Endothelial cell of umbilical vein (primary cell): ENCODE measurements around the gene SORCS2. TPM values are rescaled to one million over a fixed set of nuclear protein-coding genes. Genes with fewer than 3 reads are reported as not detected.

Experiments
- BruUV-seq: library from RNA; stranded (reverse); fragments of 400-500 nt; replicated peaks from 2 replicates; lab custom pipeline; 2021; lab: Mats Ljungman, UMichigan
- CTCF ChIA-PET: fragments of 300-600, 350-600 bp; sonication (Branson Sonifier 250); formaldehyde crosslinking; loops from one replicate; lab custom pipeline; 2021; ENCODE audit warnings: antibody characterized with exemption, inconsistent platforms; lab: Charles Lee
- POLR2A ChIA-PET: fragments of 300-600, 350-600 bp; sonication (Branson Sonifier 250); formaldehyde crosslinking; loops from one replicate; lab custom pipeline; 2021; ENCODE audit warnings: antibody characterized with exemption, inconsistent platforms; lab: Charles Lee
- DNase-seq: peaks from one replicate; pipeline ENCODE4 v3.0.0-alpha.2; 2011; ENCODE audit warnings: low read depth, low spot score
- FAIRE-seq: peaks from 2 replicates; lab custom pipeline; 2011; peaks lifted over from hg19 to GRCh38; lab: Jason Lieb, UNC
- H2AFZ ChIP-seq: 2 replicates; pipeline ENCODE4 v1.6.0; 2012; ENCODE audit warnings: low read depth, low read length, control low read depth, inconsistent platforms
- H3K27ac ChIP-seq: 2 replicates; pipeline ENCODE4 v1.5.1; 2011; ENCODE audit warnings: low read depth, mild to moderate bottlenecking, control low read depth, low read length, moderate library complexity; ENCODE audit not compliant: insufficient read depth
- H3K27me3 ChIP-seq, 2 experiments: 2 replicates each; pipeline versions ENCODE4 v1.6.0 to v1.6.1; 2011; ENCODE audit warnings: low read length in 2 of 2, mixed read lengths in 1 of 2; ENCODE audit not compliant: control insufficient read depth in 2 of 2, insufficient read depth in 2 of 2
- H3K36me3 ChIP-seq, 2 experiments: 2 replicates in 1 of 2; 3 replicates in 1 of 2; pipeline ENCODE4 v1.5.1; 2011; ENCODE audit warnings: low read length in 2 of 2, mild to moderate bottlenecking in 1 of 2, moderate library complexity in 1 of 2; ENCODE audit not compliant: control insufficient read depth in 2 of 2, insufficient read depth in 2 of 2; ENCODE audit errors: extremely low read depth in 1 of 2
- H3K4me1 ChIP-seq: 3 replicates; pipeline ENCODE4 v1.5.1; 2011; ENCODE audit warnings: mild to moderate bottlenecking, low read length; ENCODE audit not compliant: control insufficient read depth, insufficient read depth; ENCODE audit errors: extremely low read depth
- H3K4me2 ChIP-seq: 2 replicates; pipeline ENCODE4 v1.6.1; 2011; ENCODE audit warnings: low read length, control low read depth, mixed read lengths; ENCODE audit not compliant: insufficient read depth
- H3K4me3 ChIP-seq, 3 experiments: fragments of 200-600 bp in 1 of 3; sonication (generic), shearing (Covaris generic) in 1 of 3; replicated peaks in 1 of 3; 2 replicates each; pipeline ENCODE4 v1.5.1; 2011 to 2016; ENCODE audit warnings: control low read depth in 3 of 3, low read length in 3 of 3, mild to moderate bottlenecking in 2 of 3, inconsistent platforms in 1 of 3, low read depth in 1 of 3, moderate library complexity in 1 of 3; ENCODE audit not compliant: insufficient read depth in 1 of 3
- H3K79me2 ChIP-seq: 2 replicates; pipeline ENCODE4 v1.6.0; 2012; ENCODE audit warnings: low read length, inconsistent platforms; ENCODE audit not compliant: control insufficient read depth, insufficient read depth
- H3K9ac ChIP-seq: replicated peaks from 2 replicates; pipeline ENCODE3; 2011; ENCODE audit warnings: low read length, control low read depth; ENCODE audit not compliant: insufficient read depth; ENCODE audit errors: extremely low read depth
- H3K9me1 ChIP-seq: replicated peaks from 3 replicates; pipeline ENCODE4 v1.6.0; 2011; ENCODE audit warnings: mild to moderate bottlenecking, low read length; ENCODE audit not compliant: control insufficient read depth, insufficient read depth; ENCODE audit errors: extremely low read depth
- H3K9me3 ChIP-seq: replicated peaks from 2 replicates; pipeline ENCODE4 v1.5.1; 2012; ENCODE audit warnings: low read length, inconsistent platforms; ENCODE audit not compliant: control insufficient read depth, insufficient read depth
- H4K20me1 ChIP-seq: replicated peaks from 2 replicates; pipeline ENCODE3; 2011; ENCODE audit warnings: mild to moderate bottlenecking, low read length; ENCODE audit not compliant: control insufficient read depth, insufficient read depth; ENCODE audit errors: extremely low read depth
- CTCF ChIP-seq, 2 donors: IDR thresholded peaks; 1 replicate in 1 of 2; 2 replicates in 1 of 2; pipeline ENCODE4 v1.5.1; 2011; ENCODE audit warnings: low read length in 2 of 2, mild to moderate bottlenecking in 2 of 2, moderate library complexity in 2 of 2, control low read depth in 1 of 2, inconsistent platforms in 1 of 2, low read depth in 1 of 2; ENCODE audit not compliant: insufficient read depth in 1 of 2; ENCODE audit errors: extremely low read depth in 1 of 2
- FOS ChIP-seq: IDR thresholded peaks from 2 replicates; pipeline ENCODE4 v1.6.1; 2011; ENCODE audit warnings: mild to moderate bottlenecking, low read length, moderate library complexity, borderline replicate concordance; ENCODE audit not compliant: insufficient read depth
- GATA2 ChIP-seq: IDR thresholded peaks from 2 replicates; pipeline ENCODE4 v1.7.0; 2011; ENCODE audit warnings: low read depth, mild to moderate bottlenecking, moderate library complexity, mixed read lengths, low read length; ENCODE audit not compliant: insufficient read length, insufficient read depth
- JUN ChIP-seq: IDR thresholded peaks from 2 replicates; pipeline ENCODE4 v1.6.1; 2011; ENCODE audit warnings: borderline replicate concordance, low read depth; ENCODE audit not compliant: insufficient read length, insufficient read depth
- MAX ChIP-seq: IDR thresholded peaks from 2 replicates; pipeline ENCODE4 v1.6.1; 2011; ENCODE audit not compliant: insufficient read depth, insufficient read length
- MYC ChIP-seq: IDR thresholded peaks from one replicate; pipeline ENCODE4 v1.6.1; 2011; ENCODE audit warnings: mild to moderate bottlenecking, low read depth, low read length
- POLR2A ChIP-seq: IDR thresholded peaks from 2 replicates; pipeline ENCODE4 v1.6.1; 2012; ENCODE audit warnings: low read depth, mild to moderate bottlenecking, control low read depth, low read length
- POLR2AphosphoS5 ChIP-seq: IDR thresholded peaks from 2 replicates; pipeline ENCODE4 v1.6.1; 2012; ENCODE audit warnings: low read depth, mild to moderate bottlenecking, control low read depth, low read length, moderate library complexity; ENCODE audit not compliant: insufficient read depth
- dilution Hi-C: fragments of 300-500 bp; cut with MboI; formaldehyde crosslinking; loops from one replicate; pipeline ENCODE4 v1.15.0; 2019; ENCODE audit warnings: low sequenced_read_pairs; ENCODE audit not compliant: extremely low pct_ligation_motif_present
- intact Hi-C: fragments of 100-400 bp; cut with micrococcal nuclease; formaldehyde crosslinking; loops from one replicate; pipeline ENCODE4 v1.10.0; 2022
- polyA plus RNA-seq, 4 experiments: library from polyadenylated mRNA; depleted of rRNA in 3 of 4; stranded (reverse) in 3 of 4; unstranded in 1 of 4; fragments of >200 nt; gene quantifications; 2 replicates each; pipeline versions ENCODE4 v1.2.1 to v1.2.3, GENCODE V29; 2011 to 2012; ENCODE audit warnings: missing spikeins in 1 of 4
- total RNA-seq: library from RNA; stranded (reverse); gene quantifications from 2 replicates; pipeline ENCODE4 v1.2.3, GENCODE V29; 2021

SORCS2 gene
- total and polyA plus RNA-seq, 2 donors (not counting 3 experiments of a cell fraction or from before 2014, with no cell fraction given), result not detected

- H3K36me3 ChIP-seq, result no peaks in the 10 kb centered on the region
- H3K4me3 ChIP-seq, result no peak overlapping the region
- no peaks in the 10 kb centered on the region for H3K79me2 ChIP-seq
- H3K9me1 ChIP-seq, result no peaks in the 10 kb centered on the region
- no peaks in the 10 kb centered on the region for H3K9me3 ChIP-seq
- H3K4me2 ChIP-seq, result no peak overlapping the region
- no TSS peak for BruUV-seq
- no peaks in the 10 kb centered on the region for H3K27me3 ChIP-seq
- TF ChIP-seq CTCF (IDR thresholded peaks at IDR 0.05; ENCODE audit: extremely low read depth in 1 of 2, insufficient read depth in 1 of 2, low read depth in 1 of 2, low read length in 2 of 2) (no peak), MYC (no peak), POLR2A (no peak), FOS (no peak), JUN (no peak), GATA2 (no peak), POLR2AphosphoS5 (no peak), MAX (no peak)
- no peaks in the 10 kb centered on the region for H3K4me1 ChIP-seq
- no peak overlapping the region for H2AFZ ChIP-seq
- no peak overlapping the region for H3K9ac ChIP-seq
- no peaks in the 10 kb centered on the region for H4K20me1 ChIP-seq
- ChIA-PET POLR2A (no interaction called here), CTCF (no interaction called here)
- DNase-seq, result no peak
- intact Hi-C loops, result no loop called here
- dilution Hi-C loops, result no loop called here
- no peak overlapping the region for H3K27ac ChIP-seq
- FAIRE-seq, result no peak
Measured at GRCh38 chr4:7244331-7244665, 52.0 kb downstream of the SORCS2 start.
